OCI-LY7 (cell line): ENCODE measurements around the gene NCKAP5.

Experiments
- EZH2phosphoT487 ChIP-seq: fragments of 200-600 bp; sonication (generic); IDR thresholded peaks from 2 replicates; pipeline ENCODE4 v1.6.1; 2018; ENCODE audit warnings: low read depth, borderline replicate concordance, mild to moderate bottlenecking, mixed run types, antibody characterized with exemption, low read length, moderate library complexity, mixed read lengths
- TF ChIP-seq, protein P1 (sequence below): fragments of 200-600 bp; sonication (generic); conservative IDR thresholded peaks from 2 replicates; pipeline ENCODE4 v1.5.1; 2014; ENCODE audit warnings: mild to moderate bottlenecking, antibody characterized with exemption, low read length, moderate library complexity, mixed read lengths

DNA sequence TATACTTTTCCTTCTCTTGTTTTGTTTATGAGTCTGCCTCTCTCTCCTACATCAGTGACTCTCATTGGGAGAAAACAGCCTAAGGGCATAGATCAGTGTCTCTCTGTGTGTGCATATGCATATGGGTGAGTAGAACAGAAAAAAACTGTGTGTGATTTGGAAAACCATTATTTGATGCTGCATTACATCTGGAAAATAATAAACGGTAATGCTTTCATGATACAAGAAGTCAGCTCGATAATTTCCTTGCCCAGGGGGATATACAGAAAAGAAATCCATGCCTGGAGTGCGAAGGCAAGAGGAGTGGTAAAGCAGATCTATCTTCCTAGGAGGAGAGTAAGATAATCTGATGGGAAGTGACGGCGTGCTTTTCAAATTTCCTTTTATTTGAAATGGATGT is 676.8 kb downstream of the NCKAP5 start:
- TF ChIP-seq, protein P1, sequence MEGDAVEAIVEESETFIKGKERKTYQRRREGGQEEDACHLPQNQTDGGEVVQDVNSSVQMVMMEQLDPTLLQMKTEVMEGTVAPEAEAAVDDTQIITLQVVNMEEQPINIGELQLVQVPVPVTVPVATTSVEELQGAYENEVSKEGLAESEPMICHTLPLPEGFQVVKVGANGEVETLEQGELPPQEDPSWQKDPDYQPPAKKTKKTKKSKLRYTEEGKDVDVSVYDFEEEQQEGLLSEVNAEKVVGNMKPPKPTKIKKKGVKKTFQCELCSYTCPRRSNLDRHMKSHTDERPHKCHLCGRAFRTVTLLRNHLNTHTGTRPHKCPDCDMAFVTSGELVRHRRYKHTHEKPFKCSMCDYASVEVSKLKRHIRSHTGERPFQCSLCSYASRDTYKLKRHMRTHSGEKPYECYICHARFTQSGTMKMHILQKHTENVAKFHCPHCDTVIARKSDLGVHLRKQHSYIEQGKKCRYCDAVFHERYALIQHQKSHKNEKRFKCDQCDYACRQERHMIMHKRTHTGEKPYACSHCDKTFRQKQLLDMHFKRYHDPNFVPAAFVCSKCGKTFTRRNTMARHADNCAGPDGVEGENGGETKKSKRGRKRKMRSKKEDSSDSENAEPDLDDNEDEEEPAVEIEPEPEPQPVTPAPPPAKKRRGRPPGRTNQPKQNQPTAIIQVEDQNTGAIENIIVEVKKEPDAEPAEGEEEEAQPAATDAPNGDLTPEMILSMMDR, result no peak
- TF ChIP-seq EZH2phosphoT487, result no peak
